ENCODE results near the gene LRRC25.

The LRRC25 gene

DNA sequence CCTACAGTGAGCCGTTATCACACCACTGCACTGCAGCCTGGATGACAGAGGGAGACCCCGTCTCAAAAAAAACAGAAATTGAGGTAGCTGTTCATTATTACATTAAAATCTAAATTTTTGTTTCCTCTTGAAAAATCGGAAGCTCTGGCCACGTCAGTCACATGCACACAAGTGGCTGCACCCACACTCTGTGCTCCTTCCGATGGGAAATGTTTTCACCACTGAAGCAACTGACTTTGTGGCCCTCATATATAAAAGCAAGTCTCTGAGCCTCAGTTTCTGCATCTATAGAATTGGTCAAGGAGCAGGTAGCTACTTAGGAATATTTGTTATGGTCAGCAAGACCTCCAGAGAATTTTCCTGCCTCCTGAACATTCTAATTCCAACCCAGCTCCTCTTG, 4.5 kb downstream of the LRRC25 start:
- no peak for FAIRE-seq
- no peak for DNase-seq (ENCODE audit: insufficient read length, low spot score)
- TF ChIP-seq POLR2AphosphoS5 (IDR thresholded peaks at IDR 0.05; ENCODE audit: low read depth, low read length) = no peak
- no peak for TF ChIP-seq PAX5 (IDR thresholded peaks at IDR 0.05; ENCODE audit: insufficient read depth, low read length, severe bottlenecking)
- no peak for TF ChIP-seq POLR2A (IDR thresholded peaks at IDR 0.05; ENCODE audit: low read depth, low read length)
- TF ChIP-seq POU2F2 (IDR thresholded peaks at IDR 0.05; ENCODE audit: low read depth, low read length) = no peak
- no peak for TF ChIP-seq SPI1 (IDR thresholded peaks at IDR 0.05; ENCODE audit: low read depth, low read length)
- TF ChIP-seq TAF1 (IDR thresholded peaks at IDR 0.05; ENCODE audit: low read depth, low read length) = no peak

DNA sequence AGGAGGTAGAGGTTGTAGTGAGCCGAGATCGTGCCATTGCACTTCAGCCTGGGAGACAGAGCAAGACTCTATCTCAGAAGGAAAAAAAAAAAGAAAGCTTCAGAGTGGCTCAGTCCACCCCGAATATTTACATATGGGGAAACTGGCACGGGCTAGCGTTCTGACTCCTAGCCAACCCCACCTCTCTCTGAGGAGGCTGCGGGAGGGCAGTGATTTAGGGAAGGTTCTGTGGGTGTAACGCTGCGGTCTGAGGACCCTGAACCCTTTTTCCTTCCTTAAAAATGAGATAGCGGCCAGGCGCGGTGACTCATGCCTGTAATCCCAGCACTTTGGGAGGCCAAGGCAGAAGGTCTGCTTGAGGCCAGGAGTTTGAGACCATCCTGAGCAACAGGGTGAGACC, 5.0 kb downstream of the LRRC25 start:
- no peak for TF ChIP-seq POLR2A (IDR thresholded peaks at IDR 0.05; ENCODE audit: low read depth, low read length)
- TF ChIP-seq PAX5 (IDR thresholded peaks at IDR 0.05; ENCODE audit: insufficient read depth, low read length, severe bottlenecking) = no peak
- TF ChIP-seq POU2F2 (IDR thresholded peaks at IDR 0.05; ENCODE audit: low read depth, low read length) = no peak
- TF ChIP-seq TAF1 (IDR thresholded peaks at IDR 0.05; ENCODE audit: low read depth, low read length) = no peak
- TF ChIP-seq POLR2AphosphoS5 (IDR thresholded peaks at IDR 0.05; ENCODE audit: low read depth, low read length) = no peak
- TF ChIP-seq SPI1 (IDR thresholded peaks at IDR 0.05; ENCODE audit: low read depth, low read length) = no peak
- FAIRE-seq (no peak), DNase-seq (ENCODE audit: insufficient read length, low spot score) (no peak)

DNA sequence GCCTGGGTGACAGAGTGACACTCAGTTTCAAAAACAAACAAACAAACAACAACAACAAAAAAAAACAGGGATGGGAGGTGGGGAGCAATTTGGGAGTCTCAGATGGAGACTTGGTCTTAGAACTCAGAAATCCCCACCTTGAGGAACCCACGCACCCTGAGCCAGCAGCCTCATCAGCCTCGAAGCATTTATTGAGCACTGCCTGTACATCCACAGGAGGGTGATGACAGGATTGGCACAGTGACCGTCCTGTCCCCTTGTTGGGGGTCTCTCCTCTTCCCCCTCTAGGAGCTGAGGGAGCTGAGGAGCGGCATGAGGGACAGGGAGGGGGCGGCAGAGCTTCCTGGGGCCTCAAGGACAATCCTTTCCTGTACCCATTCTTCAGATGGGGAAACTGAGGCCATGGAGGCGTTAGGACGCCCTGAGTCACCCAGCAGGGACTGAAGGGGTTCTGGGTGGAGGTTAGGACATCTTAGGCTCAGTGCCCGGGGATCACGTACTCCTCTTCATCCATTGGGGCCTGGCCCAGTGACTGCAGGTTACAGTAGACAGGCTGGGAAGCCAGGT, 5.8 kb downstream of the LRRC25 start:
- DNase-seq (ENCODE audit: insufficient read length, low spot score) (no peak), FAIRE-seq (no peak)
- TF ChIP-seq SPI1 (IDR thresholded peaks at IDR 0.05; ENCODE audit: low read depth, low read length) = no peak
- no peak for TF ChIP-seq PAX5 (IDR thresholded peaks at IDR 0.05; ENCODE audit: insufficient read depth, low read length, severe bottlenecking)
- TF ChIP-seq POLR2A (IDR thresholded peaks at IDR 0.05; ENCODE audit: low read depth, low read length) = no peak
- no peak for TF ChIP-seq POU2F2 (IDR thresholded peaks at IDR 0.05; ENCODE audit: low read depth, low read length)
- TF ChIP-seq TAF1 (IDR thresholded peaks at IDR 0.05; ENCODE audit: low read depth, low read length) = no peak
- TF ChIP-seq POLR2AphosphoS5 (IDR thresholded peaks at IDR 0.05; ENCODE audit: low read depth, low read length) = no peak

DNA sequence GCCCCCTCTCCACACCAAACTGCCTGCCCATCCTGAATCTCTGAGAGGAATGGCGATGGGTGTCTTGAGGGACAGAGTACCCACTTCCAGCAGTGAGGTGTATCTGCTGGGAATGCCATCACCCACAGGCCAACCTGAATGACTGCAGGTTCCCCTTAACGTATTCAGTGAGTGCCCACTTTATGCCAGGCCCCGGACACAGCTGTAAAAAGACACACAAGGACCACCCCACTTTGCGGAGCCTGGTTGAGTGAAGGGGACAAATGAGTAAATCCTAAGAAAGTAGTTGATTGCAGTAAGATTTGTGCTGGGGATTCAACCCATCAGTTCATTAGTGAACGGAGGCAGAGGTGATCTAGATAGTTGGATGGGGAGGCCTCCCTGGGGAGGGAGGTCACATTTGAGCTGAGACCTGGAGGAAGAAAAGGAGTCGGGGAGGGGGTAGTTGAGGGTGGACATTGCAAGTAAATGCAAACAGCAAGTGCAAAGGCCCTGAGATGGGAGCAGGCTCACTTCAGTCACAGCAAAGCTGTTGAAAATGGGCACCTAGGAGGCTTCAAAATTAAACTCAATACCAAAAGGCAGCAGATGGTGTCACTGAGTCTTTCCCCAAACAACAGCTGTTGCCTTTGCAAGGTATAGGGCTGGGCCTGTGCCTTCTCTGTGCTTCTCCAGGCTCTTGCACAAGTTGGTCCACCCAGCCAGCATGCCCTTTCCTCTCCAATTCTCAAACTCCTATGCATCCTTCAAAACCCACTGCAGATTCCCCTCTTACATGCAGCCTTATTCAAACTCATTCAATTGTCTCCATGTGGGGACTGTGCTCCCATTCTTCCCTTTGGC, 7.1 kb downstream of the LRRC25 start:
- TF ChIP-seq POLR2A (IDR thresholded peaks at IDR 0.05; ENCODE audit: low read depth, low read length) = no peak
- no peak for TF ChIP-seq TAF1 (IDR thresholded peaks at IDR 0.05; ENCODE audit: low read depth, low read length)
- TF ChIP-seq SPI1 (IDR thresholded peaks at IDR 0.05; ENCODE audit: low read depth, low read length) = no peak
- no peak for TF ChIP-seq POLR2AphosphoS5 (IDR thresholded peaks at IDR 0.05; ENCODE audit: low read depth, low read length)
- no peak for TF ChIP-seq PAX5 (IDR thresholded peaks at IDR 0.05; ENCODE audit: insufficient read depth, low read length, severe bottlenecking)
- no peak for TF ChIP-seq POU2F2 (IDR thresholded peaks at IDR 0.05; ENCODE audit: low read depth, low read length)
- FAIRE-seq (no peak), DNase-seq (ENCODE audit: insufficient read length, low spot score) (no peak)

DNA sequence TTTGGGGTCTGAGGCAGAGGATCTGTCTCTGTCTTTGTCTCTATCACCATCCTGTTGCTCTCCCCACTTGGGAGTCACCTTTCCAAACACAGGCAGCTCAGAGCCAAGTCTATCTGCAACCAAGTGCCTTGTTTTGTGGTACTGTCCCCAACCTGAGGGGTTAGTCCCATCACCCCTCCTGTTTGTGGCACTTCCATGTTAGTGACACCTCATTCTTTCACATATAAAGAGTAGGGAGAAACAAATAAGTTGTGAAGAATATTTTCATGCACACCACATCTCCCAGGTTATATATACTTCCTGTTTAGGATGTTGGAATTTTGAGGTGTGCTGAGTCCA, 7.7 kb downstream of the LRRC25 start:
- DNase-seq (ENCODE audit: insufficient read length, low spot score) (no peak), FAIRE-seq (no peak)
- no peak for TF ChIP-seq POU2F2 (IDR thresholded peaks at IDR 0.05; ENCODE audit: low read depth, low read length)
- TF ChIP-seq SPI1 (IDR thresholded peaks at IDR 0.05; ENCODE audit: low read depth, low read length) = no peak
- TF ChIP-seq PAX5 (IDR thresholded peaks at IDR 0.05; ENCODE audit: insufficient read depth, low read length, severe bottlenecking) = no peak
- no peak for TF ChIP-seq TAF1 (IDR thresholded peaks at IDR 0.05; ENCODE audit: low read depth, low read length)
- no peak for TF ChIP-seq POLR2A (IDR thresholded peaks at IDR 0.05; ENCODE audit: low read depth, low read length)
- no peak for TF ChIP-seq POLR2AphosphoS5 (IDR thresholded peaks at IDR 0.05; ENCODE audit: low read depth, low read length)

DNA sequence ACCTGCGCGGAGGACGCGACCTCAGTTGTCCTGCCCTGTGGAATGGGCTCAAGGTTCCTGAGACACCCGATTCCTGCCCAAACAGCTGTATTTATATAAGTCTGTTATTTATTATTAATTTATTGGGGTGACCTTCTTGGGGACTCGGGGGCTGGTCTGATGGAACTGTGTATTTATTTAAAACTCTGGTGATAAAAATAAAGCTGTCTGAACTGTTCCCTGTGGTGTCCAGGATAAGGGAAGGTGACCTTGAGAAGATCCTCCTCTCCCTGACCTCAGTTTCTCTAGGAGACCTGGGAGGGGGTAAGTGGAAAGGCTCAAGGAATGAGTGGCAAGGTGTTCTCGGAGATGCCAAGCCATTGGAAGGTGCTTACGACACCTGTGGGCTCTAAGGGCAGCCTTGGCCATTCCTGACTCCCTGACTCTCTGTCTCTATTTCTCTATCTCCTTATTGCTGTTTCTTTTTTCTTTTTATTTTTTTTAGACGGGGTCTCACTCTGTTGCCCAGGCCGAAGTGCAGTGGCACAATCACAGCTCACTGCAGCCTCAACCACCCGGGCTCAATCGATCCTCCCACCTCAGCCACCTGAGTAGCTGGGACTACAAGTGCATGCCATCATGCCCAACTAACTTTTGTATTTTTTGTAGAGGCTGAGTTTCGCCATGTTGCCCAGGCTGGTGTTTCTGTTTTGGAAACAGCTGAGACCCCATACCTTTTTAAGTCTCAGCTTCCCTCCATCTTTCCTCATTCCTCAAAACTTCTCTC, 8.3 kb downstream of the LRRC25 start:
- no peak for TF ChIP-seq TAF1 (IDR thresholded peaks at IDR 0.05; ENCODE audit: low read depth, low read length)
- no peak for TF ChIP-seq POLR2A (IDR thresholded peaks at IDR 0.05; ENCODE audit: low read depth, low read length)
- TF ChIP-seq POLR2AphosphoS5 (IDR thresholded peaks at IDR 0.05; ENCODE audit: low read depth, low read length) = no peak
- DNase-seq (ENCODE audit: insufficient read length, low spot score) = no peak
- FAIRE-seq = no peak

DNA sequence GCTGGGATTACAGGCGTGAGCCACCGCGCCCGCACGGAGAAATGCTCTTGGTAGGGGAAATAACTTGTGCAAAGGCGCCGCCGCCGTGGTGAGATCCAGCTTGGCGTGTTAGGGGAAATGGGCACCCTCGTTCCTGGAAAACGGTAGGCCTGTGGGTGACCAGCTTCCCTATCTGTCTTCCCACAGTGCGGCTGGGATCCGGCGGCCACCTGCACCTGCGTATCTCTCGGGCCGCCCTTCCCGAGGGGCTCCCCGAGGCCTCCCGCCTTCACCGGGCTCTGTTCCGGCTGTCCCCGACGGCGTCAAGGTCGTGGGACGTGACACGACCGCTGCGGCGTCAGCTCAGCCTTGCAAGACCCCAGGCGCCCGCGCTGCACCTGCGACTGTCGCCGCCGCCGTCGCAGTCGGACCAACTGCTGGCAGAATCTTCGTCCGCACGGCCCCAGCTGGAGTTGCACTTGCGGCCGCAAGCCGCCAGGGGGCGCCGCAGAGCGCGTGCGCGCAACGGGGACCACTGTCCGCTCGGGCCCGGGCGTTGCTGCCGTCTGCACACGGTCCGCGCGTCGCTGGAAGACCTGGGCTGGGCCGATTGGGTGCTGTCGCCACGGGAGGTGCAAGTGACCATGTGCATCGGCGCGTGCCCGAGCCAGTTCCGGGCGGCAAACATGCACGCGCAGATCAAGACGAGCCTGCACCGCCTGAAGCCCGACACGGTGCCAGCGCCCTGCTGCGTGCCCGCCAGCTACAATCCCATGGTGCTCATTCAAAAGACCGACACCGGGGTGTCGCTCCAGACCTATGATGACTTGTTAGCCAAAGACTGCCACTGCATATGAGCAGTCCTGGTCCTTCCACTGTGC, 9.1 kb downstream of the LRRC25 start:
- peak; percentile 92 for DNase-seq (ENCODE audit: insufficient read length, low spot score)
- peak; percentile 95 for FAIRE-seq

DNA sequence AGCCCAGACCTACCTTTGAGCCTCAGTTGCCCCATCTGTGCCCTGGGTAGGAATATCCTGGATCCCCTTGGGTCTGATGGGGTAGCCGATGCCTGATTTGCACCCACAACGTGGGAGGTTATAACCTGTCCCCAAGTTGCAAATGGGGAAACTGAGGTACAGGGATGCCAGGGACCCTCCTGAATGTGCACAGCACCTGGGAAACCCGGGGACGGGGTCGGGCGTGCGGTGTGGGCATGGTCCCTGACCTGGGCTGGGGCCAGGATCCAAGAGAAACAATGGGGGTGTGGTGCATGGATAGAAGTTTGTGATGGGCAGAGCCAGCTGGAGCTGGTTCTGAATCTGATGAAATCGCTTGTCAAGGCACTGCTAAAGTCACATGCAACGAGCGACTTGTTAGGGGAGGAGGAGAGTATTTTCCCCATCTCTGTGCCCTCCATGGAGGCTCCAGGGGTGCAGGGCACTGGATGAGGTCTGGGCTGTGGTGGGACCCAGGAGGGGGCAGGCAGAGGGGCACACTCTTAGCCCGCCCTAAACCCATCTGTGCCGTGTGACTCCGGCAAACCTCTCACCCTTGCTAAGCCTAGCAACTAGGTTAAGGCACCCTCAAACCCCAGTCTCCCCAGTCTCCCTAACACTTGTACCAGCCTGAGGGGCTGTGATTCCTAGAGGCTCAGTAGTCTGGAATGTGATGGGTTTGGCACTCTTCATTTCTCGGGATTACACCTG, 10.7 kb downstream of the LRRC25 start:
- FAIRE-seq (no peak), DNase-seq (ENCODE audit: insufficient read length, low spot score) (no peak)
- TF ChIP-seq POLR2A (IDR thresholded peaks at IDR 0.05; ENCODE audit: low read depth, low read length) = no peak
- TF ChIP-seq SPI1 (IDR thresholded peaks at IDR 0.05; ENCODE audit: low read depth, low read length) = no peak
- no peak for TF ChIP-seq POLR2AphosphoS5 (IDR thresholded peaks at IDR 0.05; ENCODE audit: low read depth, low read length)
- no peak for TF ChIP-seq PAX5 (IDR thresholded peaks at IDR 0.05; ENCODE audit: insufficient read depth, low read length, severe bottlenecking)
- no peak for TF ChIP-seq TAF1 (IDR thresholded peaks at IDR 0.05; ENCODE audit: low read depth, low read length)
- no peak for TF ChIP-seq POU2F2 (IDR thresholded peaks at IDR 0.05; ENCODE audit: low read depth, low read length)

More for the DNA sequence above, 9.1 kb downstream of the LRRC25 start:
- TF ChIP-seq POLR2AphosphoS5 (IDR thresholded peaks at IDR 0.05; ENCODE audit: low read depth, low read length) (no peak), SPI1 (IDR thresholded peaks at IDR 0.05; ENCODE audit: low read depth, low read length) (no peak), PAX5 (IDR thresholded peaks at IDR 0.05; ENCODE audit: insufficient read depth, low read length, severe bottlenecking) (peak; percentile 54), POLR2A (IDR thresholded peaks at IDR 0.05; ENCODE audit: low read depth, low read length) (no peak), TAF1 (IDR thresholded peaks at IDR 0.05; ENCODE audit: low read depth, low read length) (no peak)

Measured in GM12891 (cell line).